Measurements from ENCODE around the gene TOPBP1. TPM values are rescaled to one million over a fixed set of nuclear protein-coding genes. Genes with fewer than 3 reads are reported as not detected.

Gene TOPBP1
- polyA plus RNA-seq, 1 donor (not counting 4 experiments of a cell fraction or from before 2014, with no cell fraction given), result 26.1 TPM

GRCh38 chr3:133649486-133650068 lies 12.2 kb downstream of the TOPBP1 start:
- no peaks in the 10 kb centered on the region for H3K79me2 ChIP-seq (ENCODE audit: control insufficient read depth, insufficient read depth, low read length)
- dilution Hi-C loops (cut with MboI; ENCODE audit: extremely low pct_ligation_motif_present, low sequenced_read_pairs), result no loop called here
- H4K20me1 ChIP-seq (ENCODE audit: control insufficient read depth, extremely low read depth, insufficient read depth, low read length), result no peaks in the 10 kb centered on the region
- no peak overlapping the region for H3K4me3 ChIP-seq (ENCODE audit: control insufficient read depth in 2 of 3, extremely low read depth in 1 of 3, insufficient read depth in 2 of 3, low read depth in 1 of 3, low read length in 3 of 3)
- no peak overlapping the region for H3K9ac ChIP-seq (ENCODE audit: control insufficient read depth, extremely low read depth, insufficient read depth, low read length)
- H3K4me2 ChIP-seq (ENCODE audit: control insufficient read depth, extremely low read depth, insufficient read depth, low read depth, low read length), result no peak overlapping the region
- H3K4me1 ChIP-seq (ENCODE audit: control insufficient read depth, extremely low read depth, insufficient read depth, low read length), result peaks cover 8% of the 10 kb centered on the region
- H2AFZ ChIP-seq (ENCODE audit: control insufficient read depth, low read length), result no peak overlapping the region
- no peak for DNase-seq (ENCODE audit: low read depth, low spot score)
- no peak for FAIRE-seq
- peaks cover 0 to 10% of the 10 kb centered on the region in 2 experiments for H3K36me3 ChIP-seq (ENCODE audit: control insufficient read depth in 2 of 2, extremely low read depth in 1 of 2, insufficient read depth in 2 of 2, low read length in 2 of 2)
- no peaks in the 10 kb centered on the region for H3K9me1 ChIP-seq (ENCODE audit: control insufficient read depth, extremely low read depth, insufficient read depth, low read length)
- TF ChIP-seq, protein P1, sequence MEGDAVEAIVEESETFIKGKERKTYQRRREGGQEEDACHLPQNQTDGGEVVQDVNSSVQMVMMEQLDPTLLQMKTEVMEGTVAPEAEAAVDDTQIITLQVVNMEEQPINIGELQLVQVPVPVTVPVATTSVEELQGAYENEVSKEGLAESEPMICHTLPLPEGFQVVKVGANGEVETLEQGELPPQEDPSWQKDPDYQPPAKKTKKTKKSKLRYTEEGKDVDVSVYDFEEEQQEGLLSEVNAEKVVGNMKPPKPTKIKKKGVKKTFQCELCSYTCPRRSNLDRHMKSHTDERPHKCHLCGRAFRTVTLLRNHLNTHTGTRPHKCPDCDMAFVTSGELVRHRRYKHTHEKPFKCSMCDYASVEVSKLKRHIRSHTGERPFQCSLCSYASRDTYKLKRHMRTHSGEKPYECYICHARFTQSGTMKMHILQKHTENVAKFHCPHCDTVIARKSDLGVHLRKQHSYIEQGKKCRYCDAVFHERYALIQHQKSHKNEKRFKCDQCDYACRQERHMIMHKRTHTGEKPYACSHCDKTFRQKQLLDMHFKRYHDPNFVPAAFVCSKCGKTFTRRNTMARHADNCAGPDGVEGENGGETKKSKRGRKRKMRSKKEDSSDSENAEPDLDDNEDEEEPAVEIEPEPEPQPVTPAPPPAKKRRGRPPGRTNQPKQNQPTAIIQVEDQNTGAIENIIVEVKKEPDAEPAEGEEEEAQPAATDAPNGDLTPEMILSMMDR (optimal IDR thresholded peaks at IDR 0.05 in 1 of 3, IDR thresholded peaks at IDR 0.05 in 1 of 3, conservative IDR thresholded peaks at IDR 0.05 in 1 of 3; ENCODE audit: extremely low read depth in 1 of 3, insufficient read depth in 2 of 3, low read length in 3 of 3), result no peak
- no peak for TF ChIP-seq EZH2 (IDR thresholded peaks at IDR 0.05; ENCODE audit: low read length)
- H3K9me3 ChIP-seq (ENCODE audit: control insufficient read depth, low read depth, low read length), result no peaks in the 10 kb centered on the region
- no peaks in the 10 kb centered on the region for H3K27me3 ChIP-seq (ENCODE audit: control insufficient read depth, extremely low read depth, insufficient read depth, low read length)
- no peak overlapping the region for H3K27ac ChIP-seq (ENCODE audit: control insufficient read depth, insufficient read depth, low read length)

DNA sequence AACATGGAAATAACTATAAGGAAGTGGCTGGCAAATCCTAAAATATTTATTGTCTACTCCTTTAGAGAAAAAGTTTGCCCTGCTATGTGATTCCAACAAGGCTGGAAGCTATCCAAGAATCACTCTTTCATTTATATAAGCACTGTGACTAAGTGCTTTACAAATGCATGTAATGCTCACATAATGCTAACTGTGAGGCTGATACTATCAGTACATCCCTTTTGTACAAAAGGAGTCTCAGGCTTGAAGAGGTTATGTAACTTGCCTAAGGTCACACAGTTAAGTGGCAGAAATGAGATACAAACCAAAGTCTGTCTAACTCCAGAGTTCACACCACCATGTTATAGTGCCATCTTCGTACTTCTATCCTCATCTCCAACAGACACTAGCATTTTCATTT lies 17.0 kb downstream of the TOPBP1 start:
- Histone ChIP-seq H3K27me3 (ENCODE audit: control insufficient read depth, extremely low read depth, insufficient read depth, low read length) (no peaks in the 10 kb centered on the region), H3K9me1 (ENCODE audit: control insufficient read depth, extremely low read depth, insufficient read depth, low read length) (no peaks in the 10 kb centered on the region), H3K9me3 (ENCODE audit: control insufficient read depth, low read depth, low read length) (no peaks in the 10 kb centered on the region), H3K9ac (ENCODE audit: control insufficient read depth, extremely low read depth, insufficient read depth, low read length) (no peak overlapping the region), H3K4me3 (ENCODE audit: control insufficient read depth in 2 of 3, extremely low read depth in 1 of 3, insufficient read depth in 2 of 3, low read depth in 1 of 3, low read length in 3 of 3) (no peak overlapping the region), H3K4me2 (ENCODE audit: control insufficient read depth, extremely low read depth, insufficient read depth, low read depth, low read length) (no peak overlapping the region), H3K36me3 (ENCODE audit: control insufficient read depth in 2 of 2, extremely low read depth in 1 of 2, insufficient read depth in 2 of 2, low read length in 2 of 2) (peaks cover 0 to 13% of the 10 kb centered on the region in 2 experiments), H4K20me1 (ENCODE audit: control insufficient read depth, extremely low read depth, insufficient read depth, low read length) (no peaks in the 10 kb centered on the region), H2AFZ (ENCODE audit: control insufficient read depth, low read length) (no peak overlapping the region), H3K4me1 (ENCODE audit: control insufficient read depth, extremely low read depth, insufficient read depth, low read length) (peaks cover 12% of the 10 kb centered on the region), H3K79me2 (ENCODE audit: control insufficient read depth, insufficient read depth, low read length) (no peaks in the 10 kb centered on the region), H3K27ac (ENCODE audit: control insufficient read depth, insufficient read depth, low read length) (no peak overlapping the region)
- dilution Hi-C loops (cut with MboI; ENCODE audit: extremely low pct_ligation_motif_present, low sequenced_read_pairs), result no loop called here
- FAIRE-seq, result peak; percentile 88
- no peak for TF ChIP-seq EZH2 (IDR thresholded peaks at IDR 0.05; ENCODE audit: low read length)
- TF ChIP-seq, protein P1 (optimal IDR thresholded peaks at IDR 0.05 in 1 of 3, IDR thresholded peaks at IDR 0.05 in 1 of 3, conservative IDR thresholded peaks at IDR 0.05 in 1 of 3; ENCODE audit: extremely low read depth in 1 of 3, insufficient read depth in 2 of 3, low read length in 3 of 3), result no peak
- peak; percentile 33 for DNase-seq (ENCODE audit: low read depth, low spot score)
